CD4-positive, alpha-beta T cell treated with Interferon alpha-2 for 1 hour (primary cell): Measurements from ENCODE around the gene CACNB1.

Source experiments
- DNase-seq, 2 donors: peaks; one replicate each; pipeline ENCODE4 v3.0.0-alpha.2; 2020 to 2022

CACNB1 gene

DNA sequence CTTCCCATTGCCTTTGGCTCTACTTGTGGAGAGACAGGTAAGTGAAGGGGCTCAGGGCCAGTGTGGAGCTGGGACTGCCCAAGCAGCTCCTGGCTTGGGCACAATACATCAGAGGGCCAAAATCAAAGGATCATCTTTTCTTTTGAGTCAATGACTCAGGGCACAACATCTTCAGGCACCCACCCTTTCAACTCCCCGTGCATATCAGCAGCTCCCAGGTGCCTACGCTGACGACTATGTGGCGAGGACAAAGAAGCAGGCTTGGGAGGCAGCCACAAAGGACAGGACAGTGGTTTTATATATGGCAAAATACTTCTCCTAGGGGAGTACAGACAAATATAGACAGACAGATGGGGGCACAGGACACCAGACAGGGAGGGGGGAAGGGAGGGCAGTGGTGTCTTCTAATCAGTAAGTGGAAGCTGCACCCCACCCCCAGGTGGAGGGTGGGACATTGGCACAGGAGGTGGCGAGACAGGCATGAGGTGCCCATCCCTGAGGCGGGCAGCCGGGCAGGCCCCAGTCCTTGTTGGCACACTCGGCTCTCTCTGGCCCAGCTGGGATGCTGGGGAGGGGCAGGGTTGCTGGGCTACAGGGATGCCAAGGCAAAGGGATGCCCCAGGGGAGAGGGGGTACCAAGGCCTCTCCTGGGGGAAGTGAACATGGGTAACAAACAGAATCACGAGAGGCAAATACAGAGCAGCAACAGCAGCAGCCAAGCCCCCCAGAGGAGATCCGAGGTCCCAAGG lies 23.8 kb downstream of the CACNB1 start:
- DNase-seq, result no peak

DNA sequence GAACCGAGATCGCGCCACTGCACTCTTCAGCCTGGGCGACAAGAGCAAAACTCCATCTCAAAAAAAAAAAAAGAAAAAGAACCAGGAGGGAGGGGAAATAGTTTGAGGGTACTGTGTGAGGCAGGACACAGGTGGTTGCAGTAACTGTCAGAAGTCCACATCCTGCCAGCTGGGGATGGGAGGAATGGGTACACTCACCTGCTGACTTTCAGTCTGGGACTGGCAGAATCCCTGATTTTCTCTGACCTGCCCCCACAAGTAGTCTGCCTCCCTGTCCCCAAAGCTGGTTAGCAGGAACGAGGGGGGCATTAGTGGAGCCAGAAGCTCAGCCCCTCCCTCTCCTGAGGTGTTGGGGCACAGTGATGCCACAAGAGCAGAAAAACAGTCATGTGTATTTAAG lies 24.4 kb downstream of the CACNB1 start:
- DNase-seq, result no peak

DNA sequence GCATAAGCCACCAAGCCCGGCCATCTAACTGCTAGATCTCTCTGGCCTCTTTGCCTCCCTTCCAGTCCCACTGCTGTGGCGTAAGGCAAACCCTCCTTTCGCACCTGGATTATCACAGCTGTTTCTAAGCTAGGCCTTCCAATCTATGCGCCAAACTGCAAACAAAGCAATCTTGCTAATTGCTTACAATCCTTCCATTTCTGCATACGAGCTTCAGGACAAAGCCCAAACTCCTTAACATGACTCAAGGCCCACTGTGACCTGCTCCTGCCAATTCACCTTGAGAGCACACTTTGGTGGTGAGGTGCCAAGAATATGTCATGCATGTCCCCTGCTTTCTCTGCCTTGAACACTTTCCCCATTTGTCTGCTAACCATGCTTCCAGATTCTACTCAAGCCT lies 25.5 kb downstream of the CACNB1 start:
- DNase-seq, result no peak

DNA sequence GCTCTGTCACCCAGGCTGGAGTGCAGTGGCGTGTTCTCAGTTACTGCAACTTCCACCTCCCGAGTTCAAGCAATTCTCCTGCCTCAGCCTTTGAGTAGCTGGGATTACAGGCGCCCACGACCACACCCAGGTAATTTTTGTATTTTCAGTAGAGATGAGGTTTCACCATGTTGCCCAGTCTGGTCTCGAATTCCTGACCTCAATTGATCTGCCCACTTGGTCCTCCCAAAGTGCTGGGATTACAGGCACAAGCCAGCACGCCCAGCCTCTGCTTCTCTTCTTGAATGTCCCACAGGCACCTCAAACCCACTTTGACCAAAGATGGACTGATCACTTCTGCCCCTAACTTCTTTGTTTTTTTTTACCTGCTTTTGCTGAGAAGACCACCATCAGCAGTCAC lies 26.9 kb downstream of the CACNB1 start:
- DNase-seq, result no peak

DNA sequence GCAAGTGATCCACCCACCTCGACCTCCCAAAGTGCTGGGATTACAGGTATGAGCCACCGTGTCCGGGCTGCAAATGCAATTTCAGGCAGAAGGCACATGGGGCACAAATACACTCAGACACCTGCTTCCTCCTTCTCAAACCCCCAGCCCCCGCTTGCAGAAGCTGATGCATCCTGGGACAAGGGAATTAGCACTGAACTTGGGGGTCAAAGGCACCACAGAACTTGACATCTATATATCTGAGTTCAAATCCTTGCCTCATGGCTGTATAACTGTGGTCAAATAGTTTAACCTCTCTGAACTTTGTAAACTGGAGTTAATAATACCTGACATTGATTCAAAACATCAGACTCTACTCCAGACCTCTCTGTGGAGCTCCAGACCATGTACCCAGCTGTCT lies 27.4 kb downstream of the CACNB1 start:
- DNase-seq, result no peak

DNA sequence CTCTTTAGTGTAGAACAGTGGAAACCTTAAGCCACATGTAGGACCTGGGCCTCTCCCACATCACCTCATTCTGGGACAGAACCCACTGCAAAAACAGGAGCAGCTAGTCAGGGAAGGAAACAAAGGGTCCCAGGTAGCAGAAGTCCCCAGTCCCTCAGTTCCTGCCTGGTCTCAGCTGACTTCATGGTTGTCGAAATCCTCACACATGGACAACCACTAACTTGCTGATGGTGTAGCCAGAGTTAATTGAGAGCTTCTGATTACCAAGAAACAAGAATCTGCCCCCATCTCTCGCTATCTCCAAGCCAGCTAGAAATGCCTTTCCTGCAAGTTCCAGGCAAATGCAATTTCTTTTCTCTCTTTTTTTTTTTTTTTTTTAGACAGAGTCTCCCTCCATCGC lies 28.0 kb downstream of the CACNB1 start:
- DNase-seq, result no peak

DNA sequence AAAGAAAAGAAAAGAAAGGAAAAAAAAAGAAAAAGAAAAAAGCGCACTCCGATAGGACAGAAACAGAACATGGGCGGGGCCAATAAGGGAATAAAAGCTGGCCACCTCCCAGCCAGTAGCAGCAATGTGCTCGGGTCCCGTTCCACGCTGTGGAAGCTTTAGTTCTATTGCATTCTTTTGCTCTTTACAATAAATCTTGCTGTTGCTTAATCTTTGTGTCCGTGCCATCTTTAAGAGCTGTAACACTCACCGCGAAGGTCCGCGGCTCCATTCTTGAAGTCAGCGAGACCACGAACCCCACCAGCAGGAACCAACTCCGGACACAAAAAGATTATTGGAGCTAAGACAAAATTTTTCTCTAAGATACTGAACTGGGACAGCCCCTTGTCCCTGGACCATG lies 28.4 kb downstream of the CACNB1 start:
- DNase-seq, result no peak

DNA sequence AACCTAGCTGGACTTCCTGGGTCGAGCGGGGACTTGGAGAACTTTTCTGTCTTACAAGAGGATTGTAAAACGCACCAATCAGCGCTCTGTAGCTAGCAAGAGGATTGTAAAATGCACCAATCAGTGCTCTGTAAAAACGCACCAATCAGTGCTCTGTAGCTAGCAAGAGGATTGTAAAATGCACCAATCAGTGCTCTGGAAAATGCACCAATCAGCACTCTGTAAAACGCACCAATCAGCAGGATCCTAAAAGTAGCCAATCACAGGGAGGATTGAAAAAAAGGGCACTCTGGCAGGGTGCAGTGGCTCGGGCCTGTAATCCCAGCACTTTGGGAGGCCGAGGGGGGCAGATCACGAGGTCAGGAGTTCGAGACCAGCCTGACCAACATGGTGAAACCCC lies 29.0 kb downstream of the CACNB1 start:
- peak in 1 of 2 donors; percentile 16 for DNase-seq

DNA sequence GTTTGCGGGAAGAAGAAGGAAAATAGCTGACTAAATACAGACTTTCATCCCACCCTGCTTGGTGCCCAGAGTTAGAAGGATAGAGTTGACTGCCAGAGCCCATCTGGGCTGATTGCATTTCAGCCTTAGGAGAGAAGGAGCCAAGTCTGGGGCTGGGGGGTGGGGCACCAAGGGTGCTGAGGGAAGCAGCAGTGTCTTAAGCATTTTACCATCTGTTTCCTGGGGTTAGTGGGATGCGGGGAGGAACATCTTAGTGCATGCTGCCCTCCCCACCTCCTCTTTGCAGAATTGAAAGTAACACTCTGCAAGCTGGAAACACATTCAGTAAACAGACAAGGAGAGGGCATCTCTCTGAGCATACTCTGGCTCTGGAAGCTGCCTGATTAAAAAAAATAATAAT lies 30.0 kb downstream of the CACNB1 start:
- DNase-seq, result peak in 1 of 2 donors; percentile 21

DNA sequence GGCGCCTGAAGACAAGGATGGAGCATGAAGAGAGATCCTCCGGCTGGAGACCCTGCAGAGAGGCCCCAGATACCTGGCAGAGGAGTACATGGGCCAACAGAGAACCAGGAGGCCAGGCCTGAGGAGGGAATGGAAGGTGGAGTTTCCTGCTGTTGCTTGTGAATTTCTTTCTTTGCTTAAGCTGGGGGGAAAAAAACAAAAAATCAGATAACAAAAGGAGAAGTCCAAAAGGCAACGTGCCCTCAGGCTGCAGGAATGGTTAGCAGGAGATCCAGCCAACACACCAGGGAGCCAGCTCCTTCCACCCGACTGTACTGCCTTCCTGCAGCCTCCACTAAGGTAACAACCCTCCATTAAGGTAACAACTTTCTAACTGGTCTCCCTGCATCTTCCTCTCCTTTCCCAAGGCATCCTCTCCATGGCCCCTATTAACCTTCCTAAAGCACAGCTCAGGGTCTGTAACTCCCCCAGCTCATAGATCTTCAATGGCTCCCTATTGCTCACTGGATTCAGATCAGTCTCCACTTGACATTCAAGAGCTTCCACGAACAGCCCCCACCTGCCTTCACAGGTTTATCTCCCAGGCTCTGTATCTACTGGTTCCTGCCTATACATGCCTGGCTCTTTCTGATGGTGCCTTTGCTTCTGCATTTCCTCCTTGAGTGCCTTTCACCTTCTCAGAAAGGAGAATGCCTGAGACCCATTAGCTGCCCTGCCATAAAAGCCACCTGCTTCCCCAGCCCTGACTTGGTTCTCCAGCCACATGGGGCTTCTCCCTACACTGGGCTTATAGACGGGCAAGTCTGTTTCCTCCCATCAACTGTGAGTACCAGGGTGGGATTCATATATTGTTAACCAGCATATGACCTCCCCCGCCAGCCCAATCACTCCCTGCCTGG lies 30.8 kb downstream of the CACNB1 start:
- DNase-seq, result no peak

DNA sequence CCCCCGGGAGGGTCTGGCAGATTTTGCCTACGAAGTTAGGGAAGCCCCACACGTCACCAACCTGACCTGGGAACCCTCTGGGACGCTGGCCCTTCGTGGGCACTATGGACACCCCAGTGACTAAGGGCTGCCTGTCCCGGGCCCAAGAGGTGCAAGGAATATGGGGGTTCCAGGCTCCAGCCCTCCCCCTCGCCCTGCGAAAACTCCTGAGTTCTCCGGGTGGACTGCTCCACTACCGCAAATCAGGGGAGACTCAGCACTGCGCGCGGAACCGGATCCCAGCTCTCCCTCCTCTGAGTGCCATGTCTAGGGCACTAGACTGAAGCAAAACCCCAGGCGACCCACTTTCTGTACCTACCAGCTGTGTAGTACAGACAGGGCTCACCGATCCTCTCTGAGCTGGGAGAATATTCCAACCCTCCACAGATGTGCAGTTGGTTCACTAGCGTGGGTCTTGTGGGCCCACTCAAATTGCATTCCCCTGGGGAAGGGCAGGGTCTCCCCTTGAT lies 31.6 kb downstream of the CACNB1 start, which contains the start of gene ARL5C:
Gene ARL5C, minus strand, starts transcription at position 321 of the 509 bp plus-strand sequence. CDS start 401 bp downstream, outside the sequence.
- DNase-seq, result no peak

DNA sequence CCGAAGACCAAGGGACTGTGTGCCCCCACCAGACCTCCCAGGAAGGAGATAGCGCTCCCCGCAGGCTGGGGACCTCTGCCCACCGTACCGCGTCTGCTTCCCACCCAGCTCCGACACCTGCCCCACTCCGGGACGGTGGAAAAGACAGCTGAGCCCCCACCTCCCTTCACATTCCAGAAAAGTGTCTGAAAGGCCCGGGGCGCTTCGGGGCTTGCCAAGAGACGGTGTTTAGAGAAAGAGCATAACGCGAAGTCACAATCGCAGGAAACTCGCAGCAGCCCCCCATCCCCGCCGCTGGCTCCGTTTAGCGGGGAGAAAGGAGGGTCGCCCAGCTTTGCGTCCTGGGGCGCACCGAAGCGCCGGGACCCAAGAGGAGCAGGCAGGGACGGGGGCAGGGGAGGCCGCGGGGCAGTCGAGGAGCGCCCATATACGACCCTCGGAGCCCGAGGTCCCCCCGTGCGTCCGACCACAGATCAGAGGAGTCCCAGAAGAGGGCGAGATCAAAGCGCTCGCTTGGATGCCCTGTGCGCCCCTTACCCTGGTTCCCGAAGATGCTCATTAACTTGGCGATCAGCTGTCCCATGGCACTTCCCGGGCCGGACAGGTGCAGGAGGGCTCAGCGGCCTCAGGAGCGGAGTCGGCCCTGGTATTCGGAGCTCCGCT lies 32.2 kb downstream of the CACNB1 start:
- no peak for DNase-seq

DNA sequence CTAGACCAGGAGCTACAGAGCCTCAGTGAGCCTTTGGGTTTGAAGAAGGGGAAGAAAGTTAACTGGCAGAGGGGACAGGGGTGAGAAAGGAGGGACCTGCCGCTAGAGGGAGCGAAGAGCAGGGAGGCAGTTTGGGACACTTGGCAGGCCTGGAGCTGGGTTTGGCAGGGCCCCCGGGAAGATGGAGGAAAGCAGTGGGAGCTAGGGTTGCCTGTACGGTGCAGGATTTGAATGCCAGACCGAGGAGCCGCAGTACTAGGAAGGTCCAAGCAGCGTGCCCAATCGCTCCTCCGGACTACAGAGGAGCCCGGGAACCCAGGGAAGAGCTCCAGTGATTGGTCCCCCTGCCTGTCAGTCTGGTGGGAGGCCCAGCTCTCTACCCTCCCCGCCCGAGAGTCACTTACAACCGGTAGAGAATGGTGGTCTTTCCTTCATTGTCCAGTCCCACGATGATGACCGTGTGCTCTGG lies 32.8 kb downstream of the CACNB1 start:
- DNase-seq, result peak; percentile 75 to 81

DNA sequence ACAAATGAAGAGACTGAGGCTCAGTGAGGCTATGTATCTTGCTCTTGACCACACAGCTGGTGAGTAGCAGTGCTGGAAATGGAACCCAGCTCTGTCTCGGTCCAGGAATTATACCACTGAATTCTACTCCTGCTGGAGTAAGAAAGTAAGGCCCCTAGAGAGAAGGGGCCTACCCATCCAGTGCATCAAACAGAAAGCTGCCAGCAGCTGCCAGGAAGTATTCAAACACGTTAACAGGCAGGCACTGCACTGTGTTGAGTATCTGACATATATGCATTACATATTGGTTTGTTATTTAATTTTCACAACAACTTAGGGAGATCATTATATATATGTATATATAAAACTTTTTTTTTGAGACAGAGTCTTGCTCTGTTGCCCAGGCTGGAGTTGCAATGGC lies 35.5 kb downstream of the CACNB1 start:
- no peak for DNase-seq

DNA sequence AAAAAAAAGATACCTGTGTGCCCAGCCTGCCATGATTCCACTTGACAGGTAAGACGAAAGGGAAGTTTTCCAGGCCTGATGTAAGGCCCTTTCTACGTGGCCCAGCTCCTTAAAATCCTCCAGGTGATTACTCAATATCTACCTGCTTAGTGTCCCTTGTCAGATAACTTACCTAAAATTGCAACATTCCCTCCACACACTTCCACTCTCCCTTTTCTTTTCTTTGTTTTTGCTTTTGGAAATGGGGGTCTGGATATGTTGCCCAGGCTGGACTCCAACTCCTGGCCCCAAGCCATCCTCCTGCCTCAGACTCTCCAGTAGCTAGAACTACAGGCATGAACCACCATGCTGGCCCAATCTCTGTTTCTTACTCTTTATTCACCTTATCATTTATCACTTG lies 38.8 kb downstream of the CACNB1 start:
- DNase-seq, result no peak

DNA sequence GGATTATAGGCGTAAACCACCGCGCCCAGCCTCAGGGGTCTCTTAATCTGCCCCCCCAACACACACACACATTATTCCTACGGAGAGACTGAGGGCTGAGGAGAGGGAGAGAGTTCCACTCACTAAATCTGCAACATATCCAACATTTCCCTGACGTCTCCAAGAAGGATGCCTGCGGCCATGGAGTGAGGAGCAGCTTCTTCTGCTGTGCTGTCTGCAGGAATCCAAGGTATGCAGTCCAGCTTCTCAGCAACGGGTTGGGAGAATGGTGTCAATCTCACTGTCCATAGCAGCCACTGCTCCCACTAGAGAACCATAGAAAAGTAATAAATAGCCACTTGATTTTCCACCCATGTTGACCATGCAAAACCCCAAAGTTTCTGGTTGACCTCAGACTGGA lies 41.0 kb downstream of the CACNB1 start:
- DNase-seq, result no peak

DNA sequence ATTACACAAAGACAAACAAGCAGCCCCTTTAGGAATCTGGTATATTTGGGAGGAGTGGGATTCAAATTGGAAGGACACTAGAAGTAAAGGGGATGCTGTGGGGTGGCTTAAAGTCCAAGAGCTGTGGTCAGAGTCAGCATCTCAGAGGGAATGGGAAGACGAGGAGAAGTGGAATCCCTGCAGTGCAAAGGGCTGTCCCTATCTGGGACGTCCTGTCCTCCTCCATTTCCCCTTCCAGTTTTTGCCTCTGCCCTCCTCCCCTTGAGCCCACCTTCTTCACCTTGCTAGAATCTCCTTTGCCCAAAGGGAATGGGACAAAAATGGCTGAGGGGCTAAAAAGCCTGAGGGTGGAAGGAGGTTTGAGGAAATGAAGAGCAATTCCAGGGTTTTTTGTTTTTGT lies 41.8 kb downstream of the CACNB1 start:
- DNase-seq, result no peak

DNA sequence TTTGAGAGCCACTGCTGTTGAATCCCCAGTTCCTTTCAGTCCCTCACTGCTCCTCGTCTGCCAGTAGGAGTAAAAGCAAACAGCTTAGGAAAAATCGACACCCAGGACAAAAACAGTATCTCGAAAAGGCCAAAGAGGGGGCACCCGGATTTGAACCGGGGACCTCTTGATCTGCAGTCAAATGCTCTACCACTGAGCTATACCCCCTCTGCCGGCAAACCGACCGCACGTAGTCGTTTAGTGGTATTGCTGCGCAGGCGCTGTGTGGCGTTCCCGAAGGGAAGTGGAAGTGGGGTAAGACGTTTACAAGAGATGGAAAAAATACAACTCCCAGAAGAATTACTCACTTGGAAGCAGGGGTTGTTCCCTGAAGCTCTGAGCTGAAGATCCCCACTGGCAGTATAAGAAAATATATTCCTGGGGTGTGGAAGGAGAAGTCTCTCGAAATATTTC lies 43.8 kb downstream of the CACNB1 start:
- DNase-seq, result peak; percentile 91 to 94

DNA sequence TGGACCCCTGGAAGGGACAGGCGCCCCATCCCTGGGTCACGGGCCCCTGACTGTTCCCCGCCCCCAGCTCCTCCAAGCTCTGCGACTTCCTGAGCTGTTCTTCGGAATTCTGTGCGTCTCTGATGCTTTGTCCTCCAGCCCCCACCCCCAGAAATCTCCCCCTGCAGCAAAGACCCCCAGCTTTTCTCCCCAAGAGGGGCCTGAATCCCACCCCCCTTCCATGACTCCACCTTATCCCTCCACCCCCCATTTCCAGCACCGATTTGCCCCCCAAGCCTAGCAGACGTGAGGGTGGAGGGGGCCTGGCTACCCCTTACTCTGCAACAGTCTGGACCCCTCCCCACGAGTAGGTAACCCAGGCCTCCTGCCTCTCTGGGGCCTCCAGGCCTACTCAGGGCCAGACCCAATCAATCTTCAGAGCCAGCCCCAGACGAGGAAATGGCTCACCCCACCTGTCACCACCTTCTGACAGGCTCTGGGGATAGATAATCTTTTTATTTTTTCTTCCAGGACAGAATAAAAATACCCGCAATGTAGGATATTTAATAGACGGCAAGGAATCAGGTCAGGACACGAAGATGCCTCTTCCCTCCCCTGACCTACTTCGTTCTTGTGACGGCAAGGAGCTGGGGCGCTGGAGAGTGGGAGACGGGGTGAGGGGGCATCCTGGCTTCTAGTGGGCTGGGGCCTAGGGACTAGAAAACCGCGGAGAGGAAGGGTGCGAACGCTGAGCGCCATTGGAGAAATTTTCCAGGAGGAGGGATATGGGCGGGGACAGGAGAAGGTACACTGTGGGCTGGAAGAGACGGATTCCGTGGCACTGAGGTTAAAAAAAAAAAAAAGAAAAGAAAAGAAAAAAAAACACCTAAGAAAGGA lies 45.3 kb downstream of the CACNB1 start:
- peak in 1 of 2 donors; percentile 37 for DNase-seq

DNA sequence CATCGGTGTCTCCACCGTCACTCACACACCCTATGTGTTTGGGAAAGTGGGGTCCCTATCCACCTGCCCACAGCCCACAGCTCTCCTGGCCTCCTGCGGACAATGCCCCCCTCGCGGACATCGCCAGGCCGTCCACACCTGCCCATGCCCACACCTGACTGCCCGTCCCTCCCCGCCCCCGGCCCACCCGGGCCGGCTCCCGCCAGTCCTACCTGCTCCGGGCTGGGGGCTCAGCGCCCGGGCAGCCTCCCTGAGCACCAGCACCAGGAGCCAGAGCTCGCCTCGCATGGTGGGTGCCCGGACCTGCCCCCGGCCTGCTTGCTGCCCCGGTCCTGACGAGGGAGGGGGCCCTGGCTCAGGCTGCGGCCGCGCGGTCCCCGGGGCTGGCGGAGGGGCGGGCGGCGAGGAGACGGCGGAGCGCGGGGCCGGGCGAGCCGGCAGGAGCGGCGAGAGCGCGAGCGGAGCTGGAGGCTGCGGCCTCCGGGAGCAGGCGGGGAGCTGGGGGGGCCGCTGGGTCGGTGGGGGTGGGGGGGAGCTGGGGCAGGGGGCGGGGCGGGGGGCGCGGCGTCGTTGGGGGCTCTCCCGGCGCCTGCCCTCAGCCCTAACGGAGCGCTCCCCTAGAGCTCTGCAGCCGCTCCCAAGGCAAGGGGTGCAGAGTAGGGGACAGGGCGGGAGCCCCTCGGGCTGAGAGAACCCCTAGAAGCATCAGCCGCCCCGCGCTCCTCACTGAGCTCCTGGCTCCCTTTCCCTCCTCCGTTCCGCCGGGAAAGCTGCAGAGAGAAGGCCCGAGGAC lies 46.1 kb downstream of the CACNB1 start, which contains the start of gene PLXDC1:
Gene PLXDC1, minus strand, starts transcription at position 488 of the 793 bp plus-strand sequence. Its CDS starts 200 bp downstream, at position 288.
- peak in 1 of 2 donors; percentile 23 for DNase-seq

DNA sequence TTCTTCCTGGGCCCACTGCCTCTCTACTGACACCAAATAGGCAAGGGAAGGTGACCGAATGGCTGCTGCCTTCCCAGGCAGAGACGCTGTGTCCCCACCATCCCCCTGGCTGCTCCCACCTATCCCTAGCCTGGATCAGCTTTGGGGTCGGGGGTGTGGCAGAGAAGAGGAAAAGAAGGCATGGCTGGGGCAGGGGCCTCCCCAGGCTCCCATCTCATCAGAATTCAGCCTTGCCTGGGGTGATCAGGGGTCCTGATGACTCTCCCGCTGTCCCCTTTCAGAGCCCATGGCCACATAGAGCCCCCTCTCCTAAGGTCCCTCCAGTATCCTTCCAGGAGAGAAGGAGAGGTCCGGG lies 46.7 kb downstream of the CACNB1 start:
- DNase-seq, result no peak
